Measurements from ENCODE around the gene KPNB1. TPM values are rescaled to one million over a fixed set of nuclear protein-coding genes. Genes with fewer than 3 reads are reported as not detected.

The KPNB1 gene
- total RNA-seq, 1 donor from 2014 or later: 365 TPM

DNA sequence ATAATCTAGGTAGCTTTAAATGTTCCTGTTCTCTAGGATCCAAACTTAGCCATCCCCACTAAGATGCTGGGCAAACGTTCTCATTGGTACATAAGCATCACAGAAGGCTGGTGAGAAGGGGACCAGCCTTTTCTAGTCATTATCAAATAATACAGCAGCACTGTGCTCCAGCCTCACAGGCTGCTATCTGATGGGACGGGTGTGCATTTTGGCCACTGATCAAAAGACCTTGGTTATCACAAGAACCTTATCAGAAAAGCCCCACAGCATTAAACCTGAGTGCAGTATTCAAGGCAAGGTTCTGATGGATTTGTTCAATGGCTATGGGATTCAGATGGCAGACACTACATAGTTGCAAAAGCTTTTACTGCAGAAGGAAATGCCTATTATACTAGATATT lies 19.1 kb upstream of the KPNB1 start:
- ATAC-seq (ENCODE audit: low read depth): no peak

GRCh38 chr17:47632991-47633390 lies 16.7 kb upstream of the KPNB1 start:
- CTCF ChIA-PET: interaction anchor here (0.6 kb wide), 1 partner anchor 10 kb away, joined by 3 read pairs; no protein-coding TSS in a partner anchor
- POLR2A ChIA-PET: interaction anchor here (0.6 kb wide), 1 partner anchor 74 kb away, joined by 3 read pairs; no protein-coding TSS in a partner anchor

More for the DNA sequence above, 19.1 kb upstream of the KPNB1 start:
- Mint-ChIP-seq H3K4me3 (no peak overlapping the region), H3K9me3 (no peaks in the 10 kb centered on the region), H3K4me1 (no peaks in the 10 kb centered on the region), H3K27me3 (no peaks in the 10 kb centered on the region), H3K27ac (no peak overlapping the region), H3K36me3 (ENCODE audit: low read depth) (peaks cover 4% of the 10 kb centered on the region)
- ChIA-PET POLR2A (interaction anchor here (1.4 kb wide), 1 partner anchor 18 kb away, joined by 3 read pairs; no protein-coding TSS in a partner anchor), CTCF (no interaction called here)
- intact Hi-C loops (cut with micrococcal nuclease): no loop called here
- no peak for TF ChIP-seq CTCF (IDR thresholded peaks at IDR 0.05)
- no peak for DNase-seq

GRCh38 chr17:47633996-47634395 lies 15.7 kb upstream of the KPNB1 start:
- DNase-seq (no peak), ATAC-seq (ENCODE audit: low read depth) (no peak)
- Mint-ChIP-seq H3K27me3 (no peaks in the 10 kb centered on the region), H3K4me3 (no peak overlapping the region), H3K9me3 (no peaks in the 10 kb centered on the region), H3K36me3 (ENCODE audit: low read depth) (no peaks in the 10 kb centered on the region), H3K27ac (no peak overlapping the region), H3K4me1 (no peaks in the 10 kb centered on the region)
- TF ChIP-seq CTCF (IDR thresholded peaks at IDR 0.05): no peak
- intact Hi-C loops (cut with micrococcal nuclease): no loop called here
- ChIA-PET POLR2A (no interaction called here), CTCF (interaction anchor here (0.9 kb wide), 1 partner anchor 18 kb away, joined by 3 read pairs; no protein-coding TSS in a partner anchor)

More at GRCh38 chr17:47632991-47633390, 16.7 kb upstream of the KPNB1 start:
- Mint-ChIP-seq H3K4me1 (no peaks in the 10 kb centered on the region), H3K36me3 (ENCODE audit: low read depth) (no peaks in the 10 kb centered on the region), H3K27me3 (no peaks in the 10 kb centered on the region), H3K4me3 (no peak overlapping the region), H3K27ac (no peak overlapping the region), H3K9me3 (no peaks in the 10 kb centered on the region)
- ATAC-seq (ENCODE audit: low read depth) (no peak), DNase-seq (no peak)
- no peak for TF ChIP-seq CTCF (IDR thresholded peaks at IDR 0.05)
- intact Hi-C loops (cut with micrococcal nuclease): no loop called here

GRCh38 chr17:47634870-47635269 lies 14.8 kb upstream of the KPNB1 start:
- no peaks in the 10 kb centered on the region for H3K9me3 Mint-ChIP-seq
- intact Hi-C loops (cut with micrococcal nuclease): no loop called here
- H3K36me3 Mint-ChIP-seq (ENCODE audit: low read depth): no peaks in the 10 kb centered on the region
- H3K4me3 Mint-ChIP-seq: no peak overlapping the region
- ATAC-seq (ENCODE audit: low read depth) (no peak), DNase-seq (no peak)
- H3K27me3 Mint-ChIP-seq: no peaks in the 10 kb centered on the region
- H3K27ac Mint-ChIP-seq: no peak overlapping the region
- POLR2A ChIA-PET: interaction anchor here (1.4 kb wide), 1 partner anchor 14 kb away, joined by 5 read pairs; no protein-coding TSS in a partner anchor
- TF ChIP-seq CTCF (IDR thresholded peaks at IDR 0.05): no peak
- no peaks in the 10 kb centered on the region for H3K4me1 Mint-ChIP-seq
- CTCF ChIA-PET: no interaction called here

DNA sequence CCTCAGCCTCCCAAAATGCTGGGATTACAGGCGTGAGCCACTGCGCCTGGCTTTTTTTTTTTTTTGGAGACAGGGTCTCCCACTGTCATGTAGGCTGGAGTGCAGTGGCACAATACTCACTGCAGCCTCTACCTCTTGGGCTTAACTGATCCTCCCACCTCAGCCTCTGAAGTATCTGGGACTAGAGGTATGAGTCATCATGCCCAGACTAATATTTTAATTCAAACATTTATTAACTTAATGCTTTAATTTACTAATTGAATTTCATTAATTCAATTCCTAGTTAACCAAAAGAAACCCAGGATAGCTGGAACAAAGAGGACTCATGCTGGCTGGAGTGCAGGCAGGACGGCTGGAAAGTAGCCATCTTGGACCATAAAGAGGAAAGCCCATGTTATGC lies 14.0 kb upstream of the KPNB1 start:
- no peak for TF ChIP-seq CTCF (IDR thresholded peaks at IDR 0.05)
- H3K4me1 Mint-ChIP-seq: no peaks in the 10 kb centered on the region
- H3K9me3 Mint-ChIP-seq: no peaks in the 10 kb centered on the region
- no peaks in the 10 kb centered on the region for H3K36me3 Mint-ChIP-seq (ENCODE audit: low read depth)
- ATAC-seq (ENCODE audit: low read depth) (no peak), DNase-seq (no peak)
- intact Hi-C loops (cut with micrococcal nuclease): no loop called here
- no peak overlapping the region for H3K27ac Mint-ChIP-seq
- POLR2A ChIA-PET: interaction anchor here (1.4 kb wide), 1 partner anchor 13 kb away, joined by 5 read pairs; no protein-coding TSS in a partner anchor
- H3K27me3 Mint-ChIP-seq: no peaks in the 10 kb centered on the region
- CTCF ChIA-PET: no interaction called here
- no peak overlapping the region for H3K4me3 Mint-ChIP-seq

Data from activated B cell treated with CpG ODN at 0.5 μM for 24 hours (primary cell).